ENCODE results near the gene ODAD4. TPM values are rescaled to one million over a fixed set of nuclear protein-coding genes. Genes with fewer than 3 reads are reported as not detected.

Gene ODAD4
- total RNA-seq, 6 experiments from 2014 or later: 0.74 to 1.8 (median 0.97) TPM

DNA sequence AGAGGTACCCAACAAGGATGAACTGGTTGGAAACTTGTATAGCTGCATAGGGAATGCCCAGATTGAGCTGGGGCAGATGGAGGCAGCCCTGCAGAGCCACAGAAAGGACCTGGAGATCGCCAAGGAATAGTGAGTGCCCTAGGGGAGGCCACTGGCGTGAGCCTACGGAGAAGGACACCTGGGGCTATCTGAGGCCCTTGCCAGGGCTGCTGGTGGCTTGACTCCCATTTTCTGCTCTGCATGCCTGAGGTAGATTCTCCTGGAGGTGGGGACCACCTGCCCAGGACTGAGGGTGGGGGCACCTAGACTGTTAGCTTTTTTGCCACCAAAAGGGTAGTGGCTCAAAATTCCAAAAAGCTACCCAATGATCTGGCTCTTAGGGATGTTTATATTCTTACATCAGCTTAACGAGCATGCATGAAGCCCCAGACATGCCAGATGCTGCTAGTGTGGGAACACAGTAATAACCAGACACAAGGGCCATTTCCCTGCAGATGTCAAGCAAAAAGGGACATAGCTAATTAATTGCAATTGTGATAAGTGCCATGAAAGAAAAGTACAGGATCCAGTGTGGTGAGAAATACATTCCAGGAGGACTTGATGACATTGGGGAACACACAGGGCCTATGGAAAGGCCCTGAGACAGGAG is 8.8 kb downstream of the ODAD4 start:
- Mint-ChIP-seq H3K27me3 (ENCODE audit: insufficient read depth) (peaks cover 6% of the 10 kb centered on the region), H3K4me3 (no peak overlapping the region), H3K9me3 (no peaks in the 10 kb centered on the region), H3K36me3 (ENCODE audit: low read depth) (no peaks in the 10 kb centered on the region), H3K27ac (no peak overlapping the region), H3K4me1 (ENCODE audit: low read depth) (no peaks in the 10 kb centered on the region)
- DNase-seq: no peak
- no peak for TF ChIP-seq CTCF (IDR thresholded peaks at IDR 0.05)

GRCh38 chr17:41939693-41940090 is 9.3 kb downstream of the ODAD4 start:
- Mint-ChIP-seq H3K9me3 (no peaks in the 10 kb centered on the region), H3K27ac (no peak overlapping the region)
- TF ChIP-seq CTCF (IDR thresholded peaks at IDR 0.05): no peak

DNA sequence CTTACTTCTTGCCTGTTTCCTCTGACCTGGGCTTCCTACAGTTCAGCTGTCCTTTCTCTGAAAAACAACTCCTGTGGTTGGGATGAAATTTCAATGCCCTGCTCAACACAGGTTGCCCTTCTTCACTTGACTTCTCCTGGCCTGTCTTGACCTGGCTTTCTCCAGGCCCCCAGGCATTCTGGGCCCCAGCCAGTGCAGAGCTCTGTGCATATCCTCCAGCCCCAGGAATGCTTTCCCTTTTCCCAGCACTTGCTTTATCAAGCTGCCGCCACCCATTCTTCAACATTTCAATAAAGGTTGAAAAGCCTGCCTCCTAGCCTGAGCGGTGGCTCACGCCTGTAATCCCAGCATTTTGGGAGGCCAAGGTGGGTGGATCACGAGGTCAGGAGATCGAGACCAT is 10.8 kb downstream of the ODAD4 start:
- Mint-ChIP-seq H3K4me3 (no peak overlapping the region), H3K4me1 (ENCODE audit: low read depth) (no peaks in the 10 kb centered on the region), H3K9me3 (no peaks in the 10 kb centered on the region), H3K36me3 (ENCODE audit: low read depth) (no peaks in the 10 kb centered on the region), H3K27ac (no peak overlapping the region), H3K27me3 (ENCODE audit: insufficient read depth) (peaks cover 6% of the 10 kb centered on the region)
- TF ChIP-seq CTCF (IDR thresholded peaks at IDR 0.05): no peak
- DNase-seq: no peak

More at GRCh38 chr17:41939693-41940090, 9.3 kb downstream of the ODAD4 start:
- peaks cover 6% of the 10 kb centered on the region for H3K27me3 Mint-ChIP-seq (ENCODE audit: insufficient read depth)
- H3K36me3 Mint-ChIP-seq (ENCODE audit: low read depth): no peaks in the 10 kb centered on the region
- DNase-seq: no peak
- no peaks in the 10 kb centered on the region for H3K4me1 Mint-ChIP-seq (ENCODE audit: low read depth)
- no peak overlapping the region for H3K4me3 Mint-ChIP-seq

DNA sequence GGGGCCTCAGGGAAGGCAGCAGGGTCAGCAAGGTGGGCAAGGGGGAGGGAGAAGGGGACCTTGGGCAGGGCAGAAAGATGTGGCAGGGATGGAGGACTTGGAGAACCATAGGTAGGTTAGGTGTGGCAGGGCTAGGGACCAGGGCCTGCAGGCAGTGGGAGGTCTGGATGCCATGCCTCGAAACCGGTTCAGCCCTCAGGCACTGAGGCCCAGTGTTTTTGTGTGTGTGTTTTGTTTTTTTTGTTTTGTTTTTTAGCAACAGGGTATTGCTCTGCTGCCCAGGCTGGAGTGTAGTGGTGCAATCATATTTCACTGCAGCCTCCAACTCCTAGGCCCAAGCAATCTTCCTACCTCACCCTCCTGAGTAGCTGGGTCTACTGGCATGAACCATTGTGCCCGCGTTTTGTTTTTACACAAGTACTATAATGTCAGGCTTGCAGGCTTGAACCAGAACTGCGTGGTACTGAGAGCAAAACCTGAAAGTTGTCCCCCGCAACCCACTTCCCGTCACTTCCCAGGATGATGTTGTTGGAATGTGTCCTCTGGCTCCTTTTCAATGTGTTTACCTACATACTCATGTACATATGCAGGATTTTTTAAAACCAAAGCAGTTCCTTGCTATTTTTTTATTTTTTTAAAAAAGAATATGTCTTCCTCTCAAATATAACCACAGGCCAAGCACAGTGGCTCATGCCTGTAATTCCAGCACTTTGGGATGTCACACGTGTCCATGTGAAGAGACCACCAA is 12.4 kb downstream of the ODAD4 start:
- Mint-ChIP-seq H3K4me1 (ENCODE audit: low read depth) (no peaks in the 10 kb centered on the region), H3K27me3 (ENCODE audit: insufficient read depth) (peaks cover 6% of the 10 kb centered on the region), H3K27ac (no peak overlapping the region), H3K36me3 (ENCODE audit: low read depth) (no peaks in the 10 kb centered on the region), H3K9me3 (no peaks in the 10 kb centered on the region), H3K4me3 (no peak overlapping the region)
- TF ChIP-seq CTCF (IDR thresholded peaks at IDR 0.05): no peak
- no peak for DNase-seq

GRCh38 chr17:41943492-41943891 is 13.1 kb downstream of the ODAD4 start:
- H3K36me3 Mint-ChIP-seq (ENCODE audit: low read depth): no peaks in the 10 kb centered on the region
- no peak for TF ChIP-seq CTCF (IDR thresholded peaks at IDR 0.05)
- peaks cover 6% of the 10 kb centered on the region for H3K27me3 Mint-ChIP-seq (ENCODE audit: insufficient read depth)
- no peak for DNase-seq
- no peak overlapping the region for H3K27ac Mint-ChIP-seq
- H3K9me3 Mint-ChIP-seq: no peaks in the 10 kb centered on the region
- H3K4me1 Mint-ChIP-seq (ENCODE audit: low read depth): no peaks in the 10 kb centered on the region
- H3K4me3 Mint-ChIP-seq: no peak overlapping the region

All from HFFc6 (cell line).